Colonic mucosa (tissue), 4 donors: ENCODE measurements around the gene ADCY9. TPM values are rescaled to one million over a fixed set of nuclear protein-coding genes. Genes with fewer than 3 reads are reported as not detected.

Source experiments
- DNase-seq: peaks from one replicate; pipeline ENCODE4 v3.0.0-alpha.2; 2020
- H3K27ac ChIP-seq: fragments of 200-600 bp; one replicate; pipeline ENCODE4 v1.8.0; 2021
- H3K27me3 ChIP-seq: fragments of 200-600 bp; one replicate; pipeline ENCODE4 v1.8.0; 2021
- H3K36me3 ChIP-seq: fragments of 200-600 bp; one replicate; pipeline ENCODE4 v1.8.0; 2021
- H3K4me1 ChIP-seq: fragments of 200-600 bp; one replicate; pipeline ENCODE4 v1.8.0; 2021; ENCODE audit warnings: mild to moderate bottlenecking
- H3K4me3 ChIP-seq: fragments of 200-600 bp; one replicate; pipeline ENCODE4 v1.8.0; 2021
- H3K9ac ChIP-seq, 2 donors: one replicate each; pipeline ENCODE4 v1.7.0; 2013; ENCODE audit warnings: control low read depth in 2 of 2, low read depth in 2 of 2, low read length in 2 of 2
- H3K9me3 ChIP-seq: fragments of 200-600 bp; one replicate; pipeline ENCODE4 v1.8.0; 2021
- intact Hi-C: fragments of 100-400 bp; cut with DNase I; formaldehyde crosslinking; loops from one replicate; pipeline ENCODE4 v1.14.1; 2022
- total RNA-seq, 2 donors: library from RNA; stranded (reverse); fragmentation: NEBNext Ultra II Directional in 1 of 2; extraction: Animal tissue kit (Norgen Biotek cat#: 25700) in 1 of 2; gene quantifications; one replicate each; pipeline ENCODE4 v1.2.1, GENCODE V29; 2021
- TF ChIP-seq, protein P1 (sequence below): fragments of 200-600 bp; IDR thresholded peaks from one replicate; pipeline ENCODE4 v1.8.0; 2022; ENCODE audit warnings: antibody characterized with exemption, mild to moderate bottlenecking
- donor health status: healthy.
- donor health status: DM: no; HTN: no; CAD: no.
- donor health status: DM: no; HTN: no; CAD: no.

Gene ADCY9
- total RNA-seq, 2 donors from 2014 or later = 23.8 to 25.6 TPM

- H3K36me3 ChIP-seq = no peaks in the 10 kb centered on the region
- H3K9ac ChIP-seq = peak overlapping the region; percentile 35 to 46
- TF ChIP-seq, protein P1, sequence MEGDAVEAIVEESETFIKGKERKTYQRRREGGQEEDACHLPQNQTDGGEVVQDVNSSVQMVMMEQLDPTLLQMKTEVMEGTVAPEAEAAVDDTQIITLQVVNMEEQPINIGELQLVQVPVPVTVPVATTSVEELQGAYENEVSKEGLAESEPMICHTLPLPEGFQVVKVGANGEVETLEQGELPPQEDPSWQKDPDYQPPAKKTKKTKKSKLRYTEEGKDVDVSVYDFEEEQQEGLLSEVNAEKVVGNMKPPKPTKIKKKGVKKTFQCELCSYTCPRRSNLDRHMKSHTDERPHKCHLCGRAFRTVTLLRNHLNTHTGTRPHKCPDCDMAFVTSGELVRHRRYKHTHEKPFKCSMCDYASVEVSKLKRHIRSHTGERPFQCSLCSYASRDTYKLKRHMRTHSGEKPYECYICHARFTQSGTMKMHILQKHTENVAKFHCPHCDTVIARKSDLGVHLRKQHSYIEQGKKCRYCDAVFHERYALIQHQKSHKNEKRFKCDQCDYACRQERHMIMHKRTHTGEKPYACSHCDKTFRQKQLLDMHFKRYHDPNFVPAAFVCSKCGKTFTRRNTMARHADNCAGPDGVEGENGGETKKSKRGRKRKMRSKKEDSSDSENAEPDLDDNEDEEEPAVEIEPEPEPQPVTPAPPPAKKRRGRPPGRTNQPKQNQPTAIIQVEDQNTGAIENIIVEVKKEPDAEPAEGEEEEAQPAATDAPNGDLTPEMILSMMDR = no peak
- peak; percentile 67 for DNase-seq
- H3K27ac ChIP-seq = peak overlapping the region; percentile 43
- peak overlapping the region; percentile 6 for H3K4me3 ChIP-seq
- H3K4me1 ChIP-seq = no peaks in the 10 kb centered on the region
- H3K27me3 ChIP-seq = no peaks in the 10 kb centered on the region
- intact Hi-C loops = no loop called here
- no peaks in the 10 kb centered on the region for H3K9me3 ChIP-seq
Observed at GRCh38 chr16:4053301-4053845, 62.9 kb downstream of the ADCY9 start.

DNA sequence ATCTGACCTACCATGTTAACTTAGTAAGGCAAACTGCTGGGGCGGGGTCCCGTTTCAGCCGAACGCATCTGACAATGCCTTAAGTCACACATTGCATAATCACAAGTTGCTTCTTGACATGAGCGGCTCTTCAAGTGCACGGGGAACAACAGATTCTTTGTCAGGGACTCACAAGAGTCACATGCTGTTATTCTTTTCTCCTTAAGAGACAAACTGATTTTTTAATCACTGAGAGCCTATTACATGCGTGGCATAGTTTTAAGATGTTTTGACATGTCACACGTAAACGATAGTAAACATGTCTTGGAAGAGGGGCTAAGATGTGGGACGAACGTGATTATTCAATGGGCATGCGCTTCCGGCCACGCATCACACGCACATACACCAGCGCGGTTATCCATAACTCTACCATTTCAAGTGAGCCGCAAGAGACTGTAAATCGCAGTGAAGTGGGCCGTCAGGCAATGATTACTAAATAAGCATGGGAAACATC lies 63.4 kb downstream of the ADCY9 start:
- TF ChIP-seq, protein P1 = no peak
- peak; percentile 38 for DNase-seq
- Histone ChIP-seq H3K27me3 (no peaks in the 10 kb centered on the region), H3K4me1 (no peaks in the 10 kb centered on the region), H3K27ac (peak overlapping the region; percentile 43), H3K9ac (peak overlapping the region; percentile 35 to 46), H3K9me3 (no peaks in the 10 kb centered on the region), H3K36me3 (no peaks in the 10 kb centered on the region), H3K4me3 (peak overlapping the region; percentile 6)
- intact Hi-C loops = no loop called here

- H3K36me3 ChIP-seq = no peaks in the 10 kb centered on the region
- no peaks in the 10 kb centered on the region for H3K4me1 ChIP-seq
- TF ChIP-seq, protein P1 = no peak
- no peaks in the 10 kb centered on the region for H3K27me3 ChIP-seq
- H3K9me3 ChIP-seq = no peaks in the 10 kb centered on the region
- DNase-seq = no peak
- intact Hi-C loops = no loop called here
- H3K27ac ChIP-seq = no peak overlapping the region
- H3K4me3 ChIP-seq = no peak overlapping the region
- no peak overlapping the region for H3K9ac ChIP-seq
Observed at GRCh38 chr16:4052096-4052495, 64.1 kb downstream of the ADCY9 start.

- Histone ChIP-seq H3K4me1 (no peaks in the 10 kb centered on the region), H3K9me3 (no peaks in the 10 kb centered on the region), H3K36me3 (no peaks in the 10 kb centered on the region), H3K9ac (no peak overlapping the region), H3K27me3 (no peaks in the 10 kb centered on the region), H3K4me3 (no peak overlapping the region), H3K27ac (no peak overlapping the region)
- no peak for DNase-seq
- intact Hi-C loops = no loop called here
- TF ChIP-seq, protein P1 = no peak
Observed at GRCh38 chr16:4051591-4051990, 64.7 kb downstream of the ADCY9 start.

DNA sequence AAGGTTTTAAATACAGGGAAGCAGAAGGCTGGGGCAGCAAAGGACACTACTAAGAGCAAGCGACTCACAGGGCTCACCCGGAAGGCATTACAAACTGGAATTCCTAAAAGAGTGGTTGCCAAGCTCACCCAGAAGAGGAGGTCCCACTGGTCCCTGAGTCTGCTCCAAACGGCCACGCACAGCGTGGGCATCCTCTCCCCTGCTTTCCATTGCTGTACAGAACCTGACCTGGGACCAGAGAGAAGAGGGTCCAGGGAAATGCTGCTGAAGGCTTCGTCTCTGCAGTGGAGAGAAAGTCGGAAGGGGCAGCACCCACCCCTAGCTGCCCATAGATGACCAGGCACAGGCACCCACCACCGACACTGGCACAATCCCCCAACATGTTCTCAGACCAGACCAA lies 67.2 kb downstream of the ADCY9 start:
- H3K27ac ChIP-seq = no peak overlapping the region
- intact Hi-C loops = no loop called here
- TF ChIP-seq, protein P1 = no peak
- no peak for DNase-seq
- H3K9ac ChIP-seq = no peak overlapping the region
- no peaks in the 10 kb centered on the region for H3K9me3 ChIP-seq
- no peaks in the 10 kb centered on the region for H3K27me3 ChIP-seq
- peaks cover 5% of the 10 kb centered on the region for H3K4me1 ChIP-seq
- no peak overlapping the region for H3K4me3 ChIP-seq
- H3K36me3 ChIP-seq = no peaks in the 10 kb centered on the region
